HCT116 (cell line): ENCODE measurements around the gene INSR.

Source experiments
- CEBPB ChIP-seq: IDR thresholded peaks from 2 replicates; pipeline ENCODE4 v1.6.1; 2012; ENCODE audit warnings: low read depth
- CTCF ChIP-seq, 3 experiments: fragments of 200-600 bp in 1 of 3; sonication (generic) in 1 of 3; IDR thresholded peaks in 2 of 3; conservative IDR thresholded peaks in 1 of 3; 2 replicates each; pipeline ENCODE4 v1.5.1; 2012 to 2017; ENCODE audit warnings: low read depth in 2 of 3, low read length in 2 of 3, antibody characterized with exemption in 1 of 3, borderline replicate concordance in 1 of 3, control low read depth in 1 of 3, mild to moderate bottlenecking in 1 of 3, mixed read lengths in 1 of 3, mixed run types in 1 of 3, moderate library complexity in 1 of 3; ENCODE audit not compliant: insufficient read depth in 1 of 3
- EZH2 ChIP-seq: fragments of 200-600 bp; sonication (generic); IDR thresholded peaks from 2 replicates; pipeline ENCODE4 v1.6.1; 2017; ENCODE audit warnings: antibody characterized with exemption, mixed run types
- JUND ChIP-seq: IDR thresholded peaks from 2 replicates; pipeline ENCODE4 v1.6.1; 2012
- POLR2A ChIP-seq: IDR thresholded peaks from 2 replicates; pipeline ENCODE4 v1.7.0; 2011; ENCODE audit warnings: borderline replicate concordance; ENCODE audit not compliant: insufficient read depth, insufficient read length; ENCODE audit errors: extremely low read depth
- POLR2AphosphoS5 ChIP-seq: IDR thresholded peaks from 2 replicates; pipeline ENCODE4 v1.6.1; 2011; ENCODE audit warnings: mild to moderate bottlenecking, low read depth, low read length, moderate library complexity
- REST ChIP-seq: IDR thresholded peaks from 2 replicates; pipeline ENCODE4 v1.6.1; 2012; ENCODE audit warnings: low read depth
- YY1 ChIP-seq: IDR thresholded peaks from 2 replicates; pipeline ENCODE4 v1.6.1; 2011; ENCODE audit warnings: low read length, low read depth, moderate library complexity, mild to moderate bottlenecking; ENCODE audit not compliant: insufficient replicate concordance; ENCODE audit errors: extremely low read depth
- ZBTB33 ChIP-seq: IDR thresholded peaks from 2 replicates; pipeline ENCODE4 v1.6.1; 2011; ENCODE audit warnings: mild to moderate bottlenecking, low read length, moderate library complexity; ENCODE audit not compliant: insufficient replicate concordance; ENCODE audit errors: extremely low read depth

- TF ChIP-seq EZH2 (no peak), CTCF (IDR thresholded peaks at IDR 0.05 in 2 of 3, conservative IDR thresholded peaks at IDR 0.05 in 1 of 3; ENCODE audit: borderline replicate concordance in 1 of 3, insufficient read depth in 1 of 3, low read depth in 2 of 3, low read length in 2 of 3) (no peak), POLR2A (no peak), CEBPB (no peak), ZBTB33 (no peak), JUND (no peak), POLR2AphosphoS5 (no peak), YY1 (no peak), REST (no peak)
These were observed 123.2 kb downstream of the INSR start for GRCh38 chr19:7170983-7171382.
